K562 (cell line): ENCODE data around the gene SERTAD3. TPM values are rescaled to one million over a fixed set of nuclear protein-coding genes. Genes with fewer than 3 reads are reported as not detected.

Experiments
- ARHGAP35 ChIP-seq: fragments of 450-650 bp; IDR thresholded peaks from 2 replicates; pipeline ENCODE4 v1.6.1; 2018; ENCODE audit not compliant: partially characterized antibody
- BCL6 ChIP-seq: fragments of 250-450 bp; sonication (Bioruptor Pico); IDR thresholded peaks from 2 replicates; pipeline ENCODE4 v1.4.0; 2020
- CAMTA2 ChIP-seq: fragments of 250-450 bp; sonication (Bioruptor Pico); conservative IDR thresholded peaks from 2 replicates; pipeline ENCODE4 v1.5.1; 2022
- COPS2 ChIP-seq: fragments of 450-650 bp; conservative IDR thresholded peaks from 2 replicates; pipeline ENCODE4 v1.6.1; 2016; ENCODE audit warnings: mild to moderate bottlenecking, moderate library complexity
- EP400 ChIP-seq: fragments of 450-650 bp; IDR thresholded peaks from 2 replicates; pipeline ENCODE4 v1.6.1; 2017; ENCODE audit warnings: antibody characterized with exemption, mild to moderate bottlenecking, moderate library complexity
- HDAC8 ChIP-seq: fragments of 450-650 bp; IDR thresholded peaks from 2 replicates; pipeline ENCODE4 v1.6.1; 2016; ENCODE audit warnings: mild to moderate bottlenecking, missing genetic modification characterization, moderate library complexity, missing compliant biosample characterization
- NCOA4 ChIP-seq: fragments of 450-650 bp; IDR thresholded peaks from 2 replicates; pipeline ENCODE4 v1.6.1; 2018; ENCODE audit warnings: mild to moderate bottlenecking; ENCODE audit not compliant: partially characterized antibody
- POLR2A ChIP-seq: fragments of 450-650 bp; conservative IDR thresholded peaks from 2 replicates; pipeline ENCODE4 v1.6.1; 2016
- TCF3 ChIP-seq: sonication (generic); formaldehyde crosslinking; IDR thresholded peaks from 2 replicates; pipeline ENCODE4 v1.4.0; 2020; ENCODE audit warnings: mild to moderate bottlenecking, missing genetic modification reagents
- THAP12 ChIP-seq: fragments of 250-450 bp; sonication (Bioruptor Pico); IDR thresholded peaks from 2 replicates; pipeline ENCODE4 v1.9.0; 2021; ENCODE audit warnings: mild to moderate bottlenecking, inconsistent platforms
- THRAP3 ChIP-seq: fragments of 450-650 bp; IDR thresholded peaks from 2 replicates; pipeline ENCODE4 v1.6.1; 2016; ENCODE audit warnings: mild to moderate bottlenecking, inconsistent platforms, borderline replicate concordance
- ZBTB33 ChIP-seq: sonication (generic); formaldehyde crosslinking; IDR thresholded peaks from 2 replicates; pipeline ENCODE4 v1.8.1; 2023; ENCODE audit warnings: mild to moderate bottlenecking, missing genetic modification reagents
- ZEB2 ChIP-seq: fragments of 450-650 bp; IDR thresholded peaks from 2 replicates; pipeline ENCODE4 v1.6.1; 2016
- polyA plus RNA-seq, 8 experiments: library from polyadenylated mRNA; depleted of rRNA in 4 of 8; stranded (reverse) in 5 of 8; unstranded in 3 of 8; fragments of >200 nt; fragmentation: Nextera tagmentation in 2 of 8; fragmentation: Illumina TruSeq in 1 of 8; extraction: Ambion mirVana in 2 of 8; extraction: Trizol in 1 of 8; gene quantifications; 2 replicates each; pipeline versions ENCODE4 v1.2.1 to v1.2.3, GENCODE V29; 2011 to 2014; ENCODE audit warnings: inconsistent platforms in 1 of 8, missing spikeins in 1 of 8
- total RNA-seq, 7 experiments: library from RNA; depleted of rRNA in 6 of 7; stranded (reverse); fragments of >200 nt in 6 of 7; fragmentation: Illumina TruSeq in 2 of 7; extraction: Trizol in 2 of 7; gene quantifications; 2 replicates each; pipeline versions ENCODE4 v1.2.1 to v1.2.3, GENCODE V29; 2011 to 2021; ENCODE audit warnings: low replicate concordance in 1 of 7
- TF ChIP-seq, protein P1 (sequence below): fragments of 450-650 bp; formaldehyde crosslinking; IDR thresholded peaks from 2 replicates; pipeline ENCODE4 v1.4.0; 2022; ENCODE audit warnings: missing genetic modification characterization

Gene SERTAD3
- total and polyA plus RNA-seq, 9 of the 15 experiments (the other 6 are each of a cell fraction or from before 2014, with no cell fraction given): 5.4 to 28.9 (median 17.5) TPM

GRCh38 chr19:40446263-40446784 is 2.2 kb upstream of the SERTAD3 start (continued):
- no peak for TF ChIP-seq BCL6 (CRISPR knock-in tag)
- no peak; the same call in 1 of the 2 replicates for TF ChIP-seq ZEB2
- no peak for TF ChIP-seq ARHGAP35
- TF ChIP-seq THRAP3: no peak
- peak; percentile 35; the same call in 1 of the 2 replicates for TF ChIP-seq ZBTB33
- TF ChIP-seq HDAC8 (tag): no peak
- TF ChIP-seq EP400: no peak
- 0 out of 2 replicates have a peak, but pooled peaks have one; percentile 26 for TF ChIP-seq CAMTA2
- no peak for TF ChIP-seq TCF3
- TF ChIP-seq, protein P1, sequence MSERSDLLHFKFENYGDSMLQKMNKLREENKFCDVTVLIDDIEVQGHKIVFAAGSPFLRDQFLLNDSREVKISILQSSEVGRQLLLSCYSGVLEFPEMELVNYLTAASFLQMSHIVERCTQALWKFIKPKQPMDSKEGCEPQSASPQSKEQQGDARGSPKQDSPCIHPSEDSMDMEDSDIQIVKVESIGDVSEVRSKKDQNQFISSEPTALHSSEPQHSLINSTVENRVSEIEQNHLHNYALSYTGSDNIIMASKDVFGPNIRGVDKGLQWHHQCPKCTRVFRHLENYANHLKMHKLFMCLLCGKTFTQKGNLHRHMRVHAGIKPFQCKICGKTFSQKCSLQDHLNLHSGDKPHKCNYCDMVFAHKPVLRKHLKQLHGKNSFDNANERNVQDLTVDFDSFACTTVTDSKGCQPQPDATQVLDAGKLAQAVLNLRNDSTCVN (CRISPR knock-in tag): 0 out of 2 replicates have a peak, but pooled peaks have one; percentile 71
- no peak for TF ChIP-seq NCOA4
- no peak for TF ChIP-seq COPS2
- TF ChIP-seq THAP12 (CRISPR knock-in tag): 0 out of 2 replicates have a peak, but pooled peaks have one; percentile 19
- peak; percentile 70 for TF ChIP-seq POLR2A
